Measurements from ENCODE around the gene CARF.

- TF ChIP-seq CTCF (IDR thresholded peaks at IDR 0.05; ENCODE audit: insufficient read depth, low read length) (no peak), POLR2AphosphoS5 (IDR thresholded peaks at IDR 0.05; ENCODE audit: low read depth) (no peak)
- TF ChIP-seq, protein P1, sequence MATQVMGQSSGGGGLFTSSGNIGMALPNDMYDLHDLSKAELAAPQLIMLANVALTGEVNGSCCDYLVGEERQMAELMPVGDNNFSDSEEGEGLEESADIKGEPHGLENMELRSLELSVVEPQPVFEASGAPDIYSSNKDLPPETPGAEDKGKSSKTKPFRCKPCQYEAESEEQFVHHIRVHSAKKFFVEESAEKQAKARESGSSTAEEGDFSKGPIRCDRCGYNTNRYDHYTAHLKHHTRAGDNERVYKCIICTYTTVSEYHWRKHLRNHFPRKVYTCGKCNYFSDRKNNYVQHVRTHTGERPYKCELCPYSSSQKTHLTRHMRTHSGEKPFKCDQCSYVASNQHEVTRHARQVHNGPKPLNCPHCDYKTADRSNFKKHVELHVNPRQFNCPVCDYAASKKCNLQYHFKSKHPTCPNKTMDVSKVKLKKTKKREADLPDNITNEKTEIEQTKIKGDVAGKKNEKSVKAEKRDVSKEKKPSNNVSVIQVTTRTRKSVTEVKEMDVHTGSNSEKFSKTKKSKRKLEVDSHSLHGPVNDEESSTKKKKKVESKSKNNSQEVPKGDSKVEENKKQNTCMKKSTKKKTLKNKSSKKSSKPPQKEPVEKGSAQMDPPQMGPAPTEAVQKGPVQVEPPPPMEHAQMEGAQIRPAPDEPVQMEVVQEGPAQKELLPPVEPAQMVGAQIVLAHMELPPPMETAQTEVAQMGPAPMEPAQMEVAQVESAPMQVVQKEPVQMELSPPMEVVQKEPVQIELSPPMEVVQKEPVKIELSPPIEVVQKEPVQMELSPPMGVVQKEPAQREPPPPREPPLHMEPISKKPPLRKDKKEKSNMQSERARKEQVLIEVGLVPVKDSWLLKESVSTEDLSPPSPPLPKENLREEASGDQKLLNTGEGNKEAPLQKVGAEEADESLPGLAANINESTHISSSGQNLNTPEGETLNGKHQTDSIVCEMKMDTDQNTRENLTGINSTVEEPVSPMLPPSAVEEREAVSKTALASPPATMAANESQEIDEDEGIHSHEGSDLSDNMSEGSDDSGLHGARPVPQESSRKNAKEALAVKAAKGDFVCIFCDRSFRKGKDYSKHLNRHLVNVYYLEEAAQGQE (IDR thresholded peaks at IDR 0.05; ENCODE audit: insufficient replicate concordance, low read depth): no peak
Observed at GRCh38 chr2:203003716-203004115, 91.6 kb downstream of the CARF start.
